K562 (cell line): ENCODE results near the gene MLX. TPM values are rescaled to one million over a fixed set of nuclear protein-coding genes. Genes with fewer than 3 reads are reported as not detected.

Source experiments
- CBFA2T3 ChIP-seq: fragments of 450-650 bp; IDR thresholded peaks from 2 replicates; pipeline ENCODE4 v1.6.1; 2017
- CSDE1 ChIP-seq, 2 experiments: fragments of 450-650 bp; IDR thresholded peaks; 2 replicates each; pipeline ENCODE4 v1.6.1; 2016; ENCODE audit warnings: mild to moderate bottlenecking in 1 of 2
- KHSRP ChIP-seq: fragments of 450-650 bp; IDR thresholded peaks from 2 replicates; pipeline ENCODE4 v1.6.1; 2017
- NCOA6 ChIP-seq: fragments of 450-650 bp; IDR thresholded peaks from 2 replicates; pipeline ENCODE4 v1.6.1; 2017; ENCODE audit warnings: mild to moderate bottlenecking
- NCOR1 ChIP-seq: fragments of 450-650 bp; IDR thresholded peaks from 2 replicates; pipeline ENCODE4 v1.6.1; 2016; ENCODE audit warnings: mild to moderate bottlenecking, moderate library complexity
- NR2C1 ChIP-seq, 2 experiments: fragments of 450-650 bp; IDR thresholded peaks; 2 replicates each; pipeline ENCODE4 v1.6.1; 2017; ENCODE audit warnings: mild to moderate bottlenecking in 2 of 2, antibody characterized with exemption in 1 of 2, inconsistent platforms in 1 of 2, missing compliant biosample characterization in 1 of 2, missing genetic modification characterization in 1 of 2
- SOX6 ChIP-seq: fragments of 450-650 bp; IDR thresholded peaks from 2 replicates; pipeline ENCODE4 v1.6.1; 2014; ENCODE audit warnings: mild to moderate bottlenecking
- SREBF1 ChIP-seq: fragments of 150-350 bp; IDR thresholded peaks from 2 replicates; pipeline ENCODE4 v1.6.1; 2014; ENCODE audit warnings: antibody characterized with exemption, low read depth, low read length, borderline replicate concordance
- ZNF224 ChIP-seq: sonication (generic); formaldehyde crosslinking; IDR thresholded peaks from 2 replicates; pipeline ENCODE4 v1.8.0; 2022; ENCODE audit warnings: mild to moderate bottlenecking, missing genetic modification reagents
- ZNF384 ChIP-seq: IDR thresholded peaks from 2 replicates; pipeline ENCODE4 v1.6.1; 2012; ENCODE audit warnings: low read depth, low read length, improper control_type of control experiment
- ZNF444 ChIP-seq: fragments of 250-450 bp; sonication (Bioruptor Pico); IDR thresholded peaks from 2 replicates; pipeline ENCODE4 v1.4.0; 2020; ENCODE audit warnings: mild to moderate bottlenecking, moderate library complexity
- ZNF445 ChIP-seq: fragments of 250-450 bp; sonication (Bioruptor Pico); IDR thresholded peaks from 2 replicates; pipeline ENCODE4 v1.4.0; 2020; ENCODE audit warnings: low read depth, mild to moderate bottlenecking, moderate library complexity
- ZNF766 ChIP-seq: fragments of 200-800 bp; sonication (Bioruptor generic); conservative IDR thresholded peaks from 2 replicates; pipeline ENCODE4 v1.6.1; 2016; ENCODE audit warnings: missing genetic modification characterization, missing compliant biosample characterization
- ZNF77 ChIP-seq: fragments of 250-450 bp; sonication (Bioruptor Pico); IDR thresholded peaks from 2 replicates; pipeline ENCODE4 v1.5.0; 2020
- polyA plus RNA-seq, 8 experiments: library from polyadenylated mRNA; depleted of rRNA in 4 of 8; stranded (reverse) in 5 of 8; unstranded in 3 of 8; fragments of >200 nt; fragmentation: Nextera tagmentation in 2 of 8; fragmentation: Illumina TruSeq in 1 of 8; extraction: Ambion mirVana in 2 of 8; extraction: Trizol in 1 of 8; gene quantifications; 2 replicates each; pipeline versions ENCODE4 v1.2.1 to v1.2.3, GENCODE V29; 2011 to 2014; ENCODE audit warnings: inconsistent platforms in 1 of 8, missing spikeins in 1 of 8
- total RNA-seq, 7 experiments: library from RNA; depleted of rRNA in 6 of 7; stranded (reverse); fragments of >200 nt in 6 of 7; fragmentation: Illumina TruSeq in 2 of 7; extraction: Trizol in 2 of 7; gene quantifications; 2 replicates each; pipeline versions ENCODE4 v1.2.1 to v1.2.3, GENCODE V29; 2011 to 2021; ENCODE audit warnings: low replicate concordance in 1 of 7
- TF ChIP-seq, protein P1 (sequence below): fragments of 450-650 bp; formaldehyde crosslinking; IDR thresholded peaks from 2 replicates; pipeline ENCODE4 v1.4.0; 2020; ENCODE audit warnings: mild to moderate bottlenecking, moderate library complexity
- TF ChIP-seq, protein P2 (sequence below): fragments of 250-450 bp; sonication (Bioruptor Pico); IDR thresholded peaks from 2 replicates; pipeline ENCODE4 v1.9.0; 2021; ENCODE audit warnings: mild to moderate bottlenecking
- TF ChIP-seq, protein P3 (sequence below), 3 experiments: IDR thresholded peaks in 2 of 3; conservative IDR thresholded peaks in 1 of 3; 2 replicates each; pipeline ENCODE4 v1.5.1; 2011 to 2012; ENCODE audit warnings: low read length in 3 of 3, mild to moderate bottlenecking in 3 of 3, control low read depth in 2 of 3, improper control_type of control experiment in 1 of 3, inconsistent platforms in 1 of 3, low read depth in 1 of 3, mixed read lengths in 1 of 3, moderate library complexity in 1 of 3; ENCODE audit not compliant: insufficient read depth in 2 of 3
- TF ChIP-seq, protein P4 (sequence below): IDR thresholded peaks from 2 replicates; pipeline ENCODE4 v1.6.1; 2011; ENCODE audit not compliant: insufficient read length; ENCODE audit errors: extremely low read depth
- TF ChIP-seq, protein P5 (sequence below): fragments of 450-650 bp; IDR thresholded peaks from 2 replicates; pipeline ENCODE4 v1.6.1; 2016; ENCODE audit warnings: borderline replicate concordance
- TF ChIP-seq, protein P6 (sequence below), 2 experiments: IDR thresholded peaks; 2 replicates each; pipeline ENCODE4 v1.6.1; 2011; ENCODE audit warnings: borderline replicate concordance in 1 of 2, control low read depth in 1 of 2, low read depth in 1 of 2, low read length in 1 of 2, mild to moderate bottlenecking in 1 of 2, mixed read lengths in 1 of 2, moderate library complexity in 1 of 2; ENCODE audit not compliant: insufficient read depth in 1 of 2, insufficient read length in 1 of 2, poor library complexity in 1 of 2, severe bottlenecking in 1 of 2; ENCODE audit errors: extremely low read depth in 1 of 2

Gene MLX
- total and polyA plus RNA-seq, 9 of the 15 experiments (the other 6 are each of a cell fraction or from before 2014, with no cell fraction given), result 42.9 to 100 (median 58.9) TPM

DNA sequence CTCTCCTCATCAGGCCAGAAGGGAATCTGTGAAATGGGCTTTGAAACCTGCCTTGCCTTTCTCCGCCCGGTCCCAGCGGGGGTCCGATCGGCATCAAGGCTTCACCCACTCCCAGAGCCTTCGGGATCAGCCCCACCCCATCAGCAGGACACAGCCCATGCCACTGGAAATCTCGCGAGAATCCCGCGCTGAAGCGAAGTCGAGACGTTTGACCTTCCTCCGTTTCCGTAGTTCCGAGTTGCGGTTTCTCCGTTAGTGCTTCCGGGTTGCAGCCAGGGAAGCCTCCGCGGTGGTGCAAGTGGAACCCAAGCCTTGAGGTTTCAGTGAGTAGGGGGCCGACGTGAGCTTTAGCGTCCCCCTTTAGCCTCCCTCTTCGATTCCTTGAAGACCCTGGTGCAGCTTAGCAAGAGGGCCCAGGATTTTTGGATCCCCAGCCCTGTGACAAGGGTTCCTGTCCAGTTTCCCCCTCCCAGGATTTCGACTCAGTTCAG lies 5.0 kb upstream of the MLX start, which contains the start of gene COASY (continued):
- TF ChIP-seq, protein P1, sequence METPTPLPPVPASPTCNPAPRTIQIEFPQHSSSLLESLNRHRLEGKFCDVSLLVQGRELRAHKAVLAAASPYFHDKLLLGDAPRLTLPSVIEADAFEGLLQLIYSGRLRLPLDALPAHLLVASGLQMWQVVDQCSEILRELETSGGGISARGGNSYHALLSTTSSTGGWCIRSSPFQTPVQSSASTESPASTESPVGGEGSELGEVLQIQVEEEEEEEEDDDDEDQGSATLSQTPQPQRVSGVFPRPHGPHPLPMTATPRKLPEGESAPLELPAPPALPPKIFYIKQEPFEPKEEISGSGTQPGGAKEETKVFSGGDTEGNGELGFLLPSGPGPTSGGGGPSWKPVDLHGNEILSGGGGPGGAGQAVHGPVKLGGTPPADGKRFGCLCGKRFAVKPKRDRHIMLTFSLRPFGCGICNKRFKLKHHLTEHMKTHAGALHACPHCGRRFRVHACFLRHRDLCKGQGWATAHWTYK, result no peak
- TF ChIP-seq ZNF384, result no peak
- no peak for TF ChIP-seq KHSRP
- TF ChIP-seq, protein P2, sequence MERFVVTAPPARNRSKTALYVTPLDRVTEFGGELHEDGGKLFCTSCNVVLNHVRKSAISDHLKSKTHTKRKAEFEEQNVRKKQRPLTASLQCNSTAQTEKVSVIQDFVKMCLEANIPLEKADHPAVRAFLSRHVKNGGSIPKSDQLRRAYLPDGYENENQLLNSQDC, result no peak
- TF ChIP-seq NCOA6, result no peak; the same call in 1 of the 2 replicates
- no peak for TF ChIP-seq ZNF445 (CRISPR knock-in tag)
- no peak for TF ChIP-seq SREBF1
- no peak for TF ChIP-seq ZNF444 (CRISPR knock-in tag)
- TF ChIP-seq NR2C1 (IDR thresholded peaks at IDR 0.05), result peak; percentile 99
- TF ChIP-seq NR2C1 (tag; IDR thresholded peaks at IDR 0.05), result peak; percentile 99
- no peak for TF ChIP-seq CSDE1 (IDR thresholded peaks at IDR 0.05)
- TF ChIP-seq NCOR1, result peak; percentile 35; the same call in 1 of the 2 replicates
- TF ChIP-seq CBFA2T3, result 0 out of 2 replicates have a peak, but pooled peaks have one; percentile 3
- TF ChIP-seq, protein P3, sequence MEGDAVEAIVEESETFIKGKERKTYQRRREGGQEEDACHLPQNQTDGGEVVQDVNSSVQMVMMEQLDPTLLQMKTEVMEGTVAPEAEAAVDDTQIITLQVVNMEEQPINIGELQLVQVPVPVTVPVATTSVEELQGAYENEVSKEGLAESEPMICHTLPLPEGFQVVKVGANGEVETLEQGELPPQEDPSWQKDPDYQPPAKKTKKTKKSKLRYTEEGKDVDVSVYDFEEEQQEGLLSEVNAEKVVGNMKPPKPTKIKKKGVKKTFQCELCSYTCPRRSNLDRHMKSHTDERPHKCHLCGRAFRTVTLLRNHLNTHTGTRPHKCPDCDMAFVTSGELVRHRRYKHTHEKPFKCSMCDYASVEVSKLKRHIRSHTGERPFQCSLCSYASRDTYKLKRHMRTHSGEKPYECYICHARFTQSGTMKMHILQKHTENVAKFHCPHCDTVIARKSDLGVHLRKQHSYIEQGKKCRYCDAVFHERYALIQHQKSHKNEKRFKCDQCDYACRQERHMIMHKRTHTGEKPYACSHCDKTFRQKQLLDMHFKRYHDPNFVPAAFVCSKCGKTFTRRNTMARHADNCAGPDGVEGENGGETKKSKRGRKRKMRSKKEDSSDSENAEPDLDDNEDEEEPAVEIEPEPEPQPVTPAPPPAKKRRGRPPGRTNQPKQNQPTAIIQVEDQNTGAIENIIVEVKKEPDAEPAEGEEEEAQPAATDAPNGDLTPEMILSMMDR (IDR thresholded peaks at IDR 0.05 in 2 of 3, conservative IDR thresholded peaks at IDR 0.05 in 1 of 3; ENCODE audit: insufficient read depth in 2 of 3, low read depth in 1 of 3, low read length in 3 of 3), result peak in 1 of 3 experiments; percentile 29; a peak in 2 of 6 replicates
- TF ChIP-seq ZNF224 (CRISPR knock-in tag), result no peak
- TF ChIP-seq, protein P4, sequence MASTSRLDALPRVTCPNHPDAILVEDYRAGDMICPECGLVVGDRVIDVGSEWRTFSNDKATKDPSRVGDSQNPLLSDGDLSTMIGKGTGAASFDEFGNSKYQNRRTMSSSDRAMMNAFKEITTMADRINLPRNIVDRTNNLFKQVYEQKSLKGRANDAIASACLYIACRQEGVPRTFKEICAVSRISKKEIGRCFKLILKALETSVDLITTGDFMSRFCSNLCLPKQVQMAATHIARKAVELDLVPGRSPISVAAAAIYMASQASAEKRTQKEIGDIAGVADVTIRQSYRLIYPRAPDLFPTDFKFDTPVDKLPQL, result no peak
- TF ChIP-seq, protein P5, sequence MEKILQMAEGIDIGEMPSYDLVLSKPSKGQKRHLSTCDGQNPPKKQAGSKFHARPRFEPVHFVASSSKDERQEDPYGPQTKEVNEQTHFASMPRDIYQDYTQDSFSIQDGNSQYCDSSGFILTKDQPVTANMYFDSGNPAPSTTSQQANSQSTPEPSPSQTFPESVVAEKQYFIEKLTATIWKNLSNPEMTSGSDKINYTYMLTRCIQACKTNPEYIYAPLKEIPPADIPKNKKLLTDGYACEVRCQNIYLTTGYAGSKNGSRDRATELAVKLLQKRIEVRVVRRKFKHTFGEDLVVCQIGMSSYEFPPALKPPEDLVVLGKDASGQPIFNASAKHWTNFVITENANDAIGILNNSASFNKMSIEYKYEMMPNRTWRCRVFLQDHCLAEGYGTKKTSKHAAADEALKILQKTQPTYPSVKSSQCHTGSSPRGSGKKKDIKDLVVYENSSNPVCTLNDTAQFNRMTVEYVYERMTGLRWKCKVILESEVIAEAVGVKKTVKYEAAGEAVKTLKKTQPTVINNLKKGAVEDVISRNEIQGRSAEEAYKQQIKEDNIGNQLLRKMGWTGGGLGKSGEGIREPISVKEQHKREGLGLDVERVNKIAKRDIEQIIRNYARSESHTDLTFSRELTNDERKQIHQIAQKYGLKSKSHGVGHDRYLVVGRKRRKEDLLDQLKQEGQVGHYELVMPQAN, result peak; percentile 85; the same call in 1 of the 2 replicates
- TF ChIP-seq, protein P6, sequence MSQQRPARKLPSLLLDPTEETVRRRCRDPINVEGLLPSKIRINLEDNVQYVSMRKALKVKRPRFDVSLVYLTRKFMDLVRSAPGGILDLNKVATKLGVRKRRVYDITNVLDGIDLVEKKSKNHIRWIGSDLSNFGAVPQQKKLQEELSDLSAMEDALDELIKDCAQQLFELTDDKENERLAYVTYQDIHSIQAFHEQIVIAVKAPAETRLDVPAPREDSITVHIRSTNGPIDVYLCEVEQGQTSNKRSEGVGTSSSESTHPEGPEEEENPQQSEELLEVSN (IDR thresholded peaks at IDR 0.05; ENCODE audit: borderline replicate concordance in 1 of 2, extremely low read depth in 1 of 2, insufficient read depth in 1 of 2, insufficient read length in 1 of 2, low read depth in 1 of 2, low read length in 1 of 2, poor library complexity in 1 of 2, severe bottlenecking in 1 of 2), result no peak
- TF ChIP-seq ZNF766 (CRISPR knock-in tag), result peak; percentile 56; the same call in 1 of the 2 replicates
- TF ChIP-seq ZNF77 (CRISPR knock-in tag), result no peak
- TF ChIP-seq SOX6, result no peak
